ELF-1 (cell line): Measurements from ENCODE around the gene NTN1.

ENCODE experiments used
- DNase-seq: peaks from one replicate; pipeline ENCODE4 v3.0.0-alpha.2; 2016; ENCODE audit warnings: low read depth, low spot score

NTN1 gene

GRCh38 chr17:9271989-9272388 lies 250.7 kb downstream of the NTN1 start:
- no peak for DNase-seq

GRCh38 chr17:9272501-9273200 lies 251.3 kb downstream of the NTN1 start:
- DNase-seq = no peak

- no peak for DNase-seq
Measured at GRCh38 chr17:9273428-9274391, 252.4 kb downstream of the NTN1 start.

- no peak for DNase-seq
Measured at GRCh38 chr17:9274973-9275372, 253.7 kb downstream of the NTN1 start.

- DNase-seq = no peak
Measured at GRCh38 chr17:9279893-9280292, 258.6 kb downstream of the NTN1 start.

GRCh38 chr17:9283909-9284308 lies 262.6 kb downstream of the NTN1 start:
- no peak for DNase-seq

- DNase-seq = peak; percentile 10
Measured at GRCh38 chr17:9284884-9285283, 263.6 kb downstream of the NTN1 start.

GRCh38 chr17:9285602-9286427 lies 264.5 kb downstream of the NTN1 start:
- no peak for DNase-seq

GRCh38 chr17:9286434-9286833 lies 265.1 kb downstream of the NTN1 start:
- DNase-seq = no peak

GRCh38 chr17:9287306-9287705 lies 266.0 kb downstream of the NTN1 start:
- no peak for DNase-seq

- DNase-seq = no peak
Measured at GRCh38 chr17:9290226-9290613, 268.9 kb downstream of the NTN1 start.

- peak; percentile 17 for DNase-seq
Measured at GRCh38 chr17:9291912-9292560, 270.7 kb downstream of the NTN1 start.

- no peak for DNase-seq
Measured at GRCh38 chr17:9292561-9292941, 271.2 kb downstream of the NTN1 start.
